Tibial artery (tissue), 4 donors: Measurements from ENCODE around the gene PRF1.
"Not testable (repeated sequence)": the region's sequence is repeated elsewhere in the genome, so short reads cannot be mapped to it uniquely, and the experiment has no call there.

Experiments used
- DNase-seq, 2 donors: peaks; one replicate each; pipeline ENCODE4 v3.0.0-alpha.2; 2019
- H3K27ac ChIP-seq, 2 donors: fragments of 200-600 bp; sonication (generic) in 1 of 2; 1 replicate in 1 of 2; 2 replicates in 1 of 2; pipeline ENCODE4 v1.5.1; 2018 to 2019; ENCODE audit warnings: mild to moderate bottlenecking in 1 of 2
- H3K27me3 ChIP-seq, 2 donors: fragments of 200-600 bp; sonication (generic) in 1 of 2; one replicate each; pipeline versions ENCODE4 v1.5.1 to v1.6.0; 2016 to 2019
- H3K36me3 ChIP-seq, 3 donors: fragments of 200-600 bp; sonication (generic) in 2 of 3; one replicate each; pipeline ENCODE4 v1.5.1; 2016 to 2019; ENCODE audit warnings: mild to moderate bottlenecking in 2 of 3
- H3K4me1 ChIP-seq, 4 donors: fragments of 200-600 bp; sonication (generic) in 2 of 4; 1 replicate in 3 of 4; 2 replicates in 1 of 4; pipeline ENCODE4 v1.5.1; 2016 to 2019
- H3K4me3 ChIP-seq, 2 donors: fragments of 200-600 bp; sonication (generic) in 1 of 2; 1 replicate in 1 of 2; 2 replicates in 1 of 2; pipeline ENCODE4 v1.5.1; 2018 to 2019; ENCODE audit warnings: mild to moderate bottlenecking in 2 of 2
- H3K9me3 ChIP-seq, 3 donors: fragments of 200-600 bp; sonication (generic) in 1 of 3; one replicate each; pipeline ENCODE4 v1.5.1; 2016 to 2019
- CTCF ChIP-seq, 2 experiments: fragments of 200-600 bp in 1 of 2; fragments of 450-650 bp in 1 of 2; IDR thresholded peaks; one replicate each; pipeline ENCODE4 v1.5.1; 2017 to 2019; ENCODE audit warnings: antibody characterized with exemption in 2 of 2, mild to moderate bottlenecking in 1 of 2, moderate library complexity in 1 of 2
- intact Hi-C: fragments of 100-400 bp; cut with DNase I; formaldehyde crosslinking; loops from one replicate; pipeline ENCODE4 v1.15.0; 2023; ENCODE audit warnings: low total_unique reads

PRF1 gene

GRCh38 chr10:70648427-70648826, 45.9 kb upstream of the PRF1 start:
- no peak overlapping the region for H3K4me3 ChIP-seq
- peaks cover 0 to 17% (median 0%) of the 10 kb centered on the region in 3 donors for H3K9me3 ChIP-seq
- peaks cover 0 to 14% of the 10 kb centered on the region in 2 donors for H3K27me3 ChIP-seq
- no peaks in the 10 kb centered on the region for H3K36me3 ChIP-seq
- TF ChIP-seq CTCF (IDR thresholded peaks at IDR 0.05) = no peak
- peaks cover 0 to 7% (median 4%) of the 10 kb centered on the region in 4 donors for H3K4me1 ChIP-seq
- H3K27ac ChIP-seq = no peak overlapping the region
- intact Hi-C loops = no loop called here
- no peak for DNase-seq

- Histone ChIP-seq H3K36me3 (no peaks in the 10 kb centered on the region), H3K27ac (no peak overlapping the region), H3K4me1 (no peaks in the 10 kb centered on the region), H3K4me3 (no peak overlapping the region), H3K27me3 (peaks cover 0 to 14% of the 10 kb centered on the region in 2 donors), H3K9me3 (peaks cover 0 to 17% (median 0%) of the 10 kb centered on the region in 3 donors)
- DNase-seq = no peak
- no peak for TF ChIP-seq CTCF (IDR thresholded peaks at IDR 0.05)
- intact Hi-C loops = no loop called here
Observed at GRCh38 chr10:70647086-70647485, 44.5 kb upstream of the PRF1 start.

GRCh38 chr10:70644959-70645358, 42.4 kb upstream of the PRF1 start:
- H3K4me1 ChIP-seq, H3K36me3 ChIP-seq, H3K4me3 ChIP-seq, DNase-seq, H3K27ac ChIP-seq, intact Hi-C loops, H3K9me3 ChIP-seq: not testable (repeated sequence)
- H3K27me3 ChIP-seq = peaks cover 0 to 14% of the 10 kb centered on the region in 2 donors

GRCh38 chr10:70643272-70643671, 40.7 kb upstream of the PRF1 start:
- H3K9me3 ChIP-seq, H3K4me3 ChIP-seq, H3K4me1 ChIP-seq, H3K27ac ChIP-seq, intact Hi-C loops, H3K36me3 ChIP-seq, DNase-seq: not testable (repeated sequence)
- peaks cover 0 to 14% of the 10 kb centered on the region in 2 donors for H3K27me3 ChIP-seq

GRCh38 chr10:70639640-70640383, 37.3 kb upstream of the PRF1 start:
- H3K27me3 ChIP-seq, H3K4me1 ChIP-seq, H3K27ac ChIP-seq, H3K9me3 ChIP-seq, H3K36me3 ChIP-seq, intact Hi-C loops, H3K4me3 ChIP-seq, DNase-seq: not testable (repeated sequence)

- H3K9me3 ChIP-seq = peaks cover 0 to 10% (median 4%) of the 10 kb centered on the region in 3 donors
- H3K36me3 ChIP-seq, H3K27ac ChIP-seq, DNase-seq, H3K27me3 ChIP-seq, intact Hi-C loops, H3K4me1 ChIP-seq, H3K4me3 ChIP-seq: not testable (repeated sequence)
Observed at GRCh38 chr10:70634515-70634914, 32.0 kb upstream of the PRF1 start.

- Histone ChIP-seq H3K4me3 (no peak overlapping the region), H3K27ac (no peak overlapping the region), H3K36me3 (no peaks in the 10 kb centered on the region), H3K4me1 (no peaks in the 10 kb centered on the region), H3K27me3 (peaks cover 0 to 3% of the 10 kb centered on the region in 2 donors), H3K9me3 (peaks cover 0 to 10% (median 4%) of the 10 kb centered on the region in 3 donors)
- TF ChIP-seq CTCF (IDR thresholded peaks at IDR 0.05) = no peak
- DNase-seq = no peak
- intact Hi-C loops = no loop called here
Observed at GRCh38 chr10:70634011-70634410, 31.5 kb upstream of the PRF1 start.

GRCh38 chr10:70631735-70632134, 29.2 kb upstream of the PRF1 start:
- H3K36me3 ChIP-seq, H3K27ac ChIP-seq, H3K4me1 ChIP-seq, H3K4me3 ChIP-seq, intact Hi-C loops, H3K27me3 ChIP-seq, DNase-seq: not testable (repeated sequence)
- H3K9me3 ChIP-seq = peaks cover 0 to 13% (median 4%) of the 10 kb centered on the region in 3 donors
